K562 (cell line): Measurements from ENCODE around the gene YES1. TPM values are rescaled to one million over a fixed set of nuclear protein-coding genes. Genes with fewer than 3 reads are reported as not detected.

ENCODE experiments used
- CAMTA2 ChIP-seq: fragments of 250-450 bp; sonication (Bioruptor Pico); conservative IDR thresholded peaks from 2 replicates; pipeline ENCODE4 v1.5.1; 2022
- CCAR2 ChIP-seq: fragments of 200-400 bp; formaldehyde crosslinking; IDR thresholded peaks from 2 replicates; pipeline ENCODE4 v1.6.1; 2017; ENCODE audit warnings: mild to moderate bottlenecking, low read depth, low read length
- CREBBP ChIP-seq: IDR thresholded peaks from one replicate; pipeline ENCODE4 v1.6.1; 2012; ENCODE audit warnings: low read depth, mild to moderate bottlenecking, control low read depth, inconsistent platforms, low read length
- DACH1 ChIP-seq: fragments of 450-650 bp; IDR thresholded peaks from 2 replicates; pipeline ENCODE4 v1.6.1; 2018; ENCODE audit not compliant: partially characterized antibody
- GATAD2A ChIP-seq: fragments of 450-650 bp; IDR thresholded peaks from 2 replicates; pipeline ENCODE4 v1.6.1; 2017
- HNRNPK ChIP-seq: fragments of 200-400 bp; formaldehyde crosslinking; IDR thresholded peaks from one replicate; pipeline ENCODE4 v1.6.1; 2018; ENCODE audit warnings: mild to moderate bottlenecking, low read depth, low read length; ENCODE audit not compliant: poor library complexity, severe bottlenecking
- JUN ChIP-seq, 2 experiments: sonication (generic) in 1 of 2; formaldehyde crosslinking in 1 of 2; IDR thresholded peaks; 2 replicates each; pipeline versions ENCODE4 v1.6.1 to v1.8.0; 2012 to 2022; ENCODE audit warnings: borderline replicate concordance in 2 of 2, mild to moderate bottlenecking in 2 of 2, improper control_type of control experiment in 1 of 2, low read depth in 1 of 2, low read length in 1 of 2, missing genetic modification reagents in 1 of 2
- MTA3 ChIP-seq: fragments of 450-650 bp; formaldehyde crosslinking; IDR thresholded peaks from 2 replicates; pipeline ENCODE4 v1.6.1; 2017; ENCODE audit warnings: mild to moderate bottlenecking, borderline replicate concordance
- NRF1 ChIP-seq, 2 experiments: fragments of 450-650 bp; IDR thresholded peaks in 1 of 2; conservative IDR thresholded peaks in 1 of 2; 2 replicates each; pipeline ENCODE4 v1.6.1; 2014; ENCODE audit warnings: mild to moderate bottlenecking in 2 of 2
- TAF9B ChIP-seq: fragments of 450-650 bp; IDR thresholded peaks from 2 replicates; pipeline ENCODE4 v1.6.1; 2018; ENCODE audit warnings: mild to moderate bottlenecking; ENCODE audit not compliant: partially characterized antibody
- TCFL5 ChIP-seq: fragments of 250-450 bp; sonication (Bioruptor Pico); conservative IDR thresholded peaks from 2 replicates; pipeline ENCODE4 v1.6.1; 2021; ENCODE audit warnings: mild to moderate bottlenecking, moderate library complexity, matching md5 sums
- ZBTB40 ChIP-seq, 2 experiments: fragments of 450-650 bp in 1 of 2; sonication (generic) in 1 of 2; formaldehyde crosslinking in 1 of 2; IDR thresholded peaks; 2 replicates each; pipeline versions ENCODE4 v1.7.1 to v1.9.0; 2016 to 2022; ENCODE audit warnings: inconsistent platforms in 1 of 2, mild to moderate bottlenecking in 1 of 2, missing genetic modification reagents in 1 of 2
- ZKSCAN8 ChIP-seq: fragments of 200-800 bp; sonication (Bioruptor generic); IDR thresholded peaks from 2 replicates; pipeline ENCODE4 v1.6.1; 2016; ENCODE audit warnings: missing genetic modification characterization, missing compliant biosample characterization
- ZNF140 ChIP-seq: fragments of 250-450 bp; sonication (Bioruptor Pico); IDR thresholded peaks from 2 replicates; pipeline ENCODE4 v1.8.0; 2021; ENCODE audit warnings: moderate library complexity, mild to moderate bottlenecking, inconsistent platforms
- ZNF311 ChIP-seq: fragments of 250-450 bp; sonication (Bioruptor Pico); IDR thresholded peaks from 2 replicates; pipeline ENCODE4 v1.4.0; 2020; ENCODE audit warnings: mild to moderate bottlenecking, moderate library complexity
- ZNF778 ChIP-seq: fragments of 450-650 bp; formaldehyde crosslinking; IDR thresholded peaks from 2 replicates; pipeline ENCODE4 v1.4.0; 2020; ENCODE audit warnings: mild to moderate bottlenecking, moderate library complexity
- polyA plus RNA-seq, 8 experiments: library from polyadenylated mRNA; depleted of rRNA in 4 of 8; stranded (reverse) in 5 of 8; unstranded in 3 of 8; fragments of >200 nt; fragmentation: Nextera tagmentation in 2 of 8; fragmentation: Illumina TruSeq in 1 of 8; extraction: Ambion mirVana in 2 of 8; extraction: Trizol in 1 of 8; gene quantifications; 2 replicates each; pipeline versions ENCODE4 v1.2.1 to v1.2.3, GENCODE V29; 2011 to 2014; ENCODE audit warnings: inconsistent platforms in 1 of 8, missing spikeins in 1 of 8
- total RNA-seq, 7 experiments: library from RNA; depleted of rRNA in 6 of 7; stranded (reverse); fragments of >200 nt in 6 of 7; fragmentation: Illumina TruSeq in 2 of 7; extraction: Trizol in 2 of 7; gene quantifications; 2 replicates each; pipeline versions ENCODE4 v1.2.1 to v1.2.3, GENCODE V29; 2011 to 2021; ENCODE audit warnings: low replicate concordance in 1 of 7
- TF ChIP-seq, protein P1 (sequence below): IDR thresholded peaks from 2 replicates; pipeline ENCODE4 v1.6.1; 2012; ENCODE audit warnings: low read depth, low read length, improper control_type of control experiment, borderline replicate concordance

The YES1 gene
- total and polyA plus RNA-seq, 9 of the 15 experiments (the other 6 are each of a cell fraction or from before 2014, with no cell fraction given), result 37.2 to 115 (median 77.7) TPM

- TF ChIP-seq TCFL5 (CRISPR knock-in tag) (no peak), MTA3 (0 out of 2 replicates have a peak, but pooled peaks have one; percentile 21), GATAD2A (no peak), NRF1 (conservative IDR thresholded peaks at IDR 0.05 in 1 of 2, IDR thresholded peaks at IDR 0.05 in 1 of 2) (no peak), ZNF140 (CRISPR knock-in tag) (no peak), CAMTA2 (CRISPR knock-in tag) (no peak), JUN (IDR thresholded peaks at IDR 0.05; ENCODE audit: borderline replicate concordance, low read depth, low read length) (no peak), JUN (CRISPR knock-in tag; IDR thresholded peaks at IDR 0.05; ENCODE audit: borderline replicate concordance) (no peak), ZBTB40 (IDR thresholded peaks at IDR 0.05) (no peak), ZBTB40 (CRISPR knock-in tag; IDR thresholded peaks at IDR 0.05) (no peak), ZKSCAN8 (CRISPR knock-in tag) (no peak), CCAR2 (no peak), HNRNPK (no peak), CREBBP (no peak), DACH1 (no peak), TAF9B (no peak), ZNF311 (CRISPR knock-in tag) (no peak), ZNF778 (CRISPR knock-in tag) (no peak)
- TF ChIP-seq, protein P1, sequence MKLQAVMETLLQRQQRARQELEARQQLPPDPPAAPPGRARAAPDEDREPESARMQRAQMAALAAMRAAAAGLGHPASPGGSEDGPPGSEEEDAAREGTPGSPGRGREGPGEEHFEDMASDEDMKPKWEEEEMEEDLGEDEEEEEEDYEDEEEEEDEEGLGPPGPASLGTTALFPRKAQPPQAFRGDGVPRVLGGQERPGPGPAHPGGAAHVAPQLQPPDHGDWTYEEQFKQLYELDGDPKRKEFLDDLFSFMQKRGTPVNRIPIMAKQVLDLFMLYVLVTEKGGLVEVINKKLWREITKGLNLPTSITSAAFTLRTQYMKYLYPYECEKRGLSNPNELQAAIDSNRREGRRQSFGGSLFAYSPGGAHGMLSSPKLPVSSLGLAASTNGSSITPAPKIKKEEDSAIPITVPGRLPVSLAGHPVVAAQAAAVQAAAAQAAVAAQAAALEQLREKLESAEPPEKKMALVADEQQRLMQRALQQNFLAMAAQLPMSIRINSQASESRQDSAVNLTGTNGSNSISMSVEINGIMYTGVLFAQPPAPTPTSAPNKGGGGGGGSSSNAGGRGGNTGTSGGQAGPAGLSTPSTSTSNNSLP, result no peak
Measured at GRCh38 chr18:710418-711300, 101.4 kb downstream of the YES1 start (continued).
